Naive thymus-derived CD8-positive, alpha-beta T cell (primary cell): ENCODE data around the gene MOCS1. TPM values are rescaled to one million over a fixed set of nuclear protein-coding genes. Genes with fewer than 3 reads are reported as not detected.

Experiments used
- ATAC-seq, 2 donors: fragments of 150-1000 bp; cut with Tn5 transposase in 1 of 2; sonication (Bioruptor Pico), chemical (Tn5 transposase) in 1 of 2; 1 replicate in 1 of 2; 2 replicates in 1 of 2; pipeline ENCODE4 v1.10.0; 2021; ENCODE audit warnings: mild to moderate bottlenecking in 2 of 2, moderate library complexity in 2 of 2
- POLR2A ChIA-PET: fragments of 350-600 bp; sonication (Branson Sonifier 250); formaldehyde crosslinking; loops from one replicate; lab custom pipeline; 2021; ENCODE audit warnings: antibody characterized with exemption; lab: Charles Lee
- DNase-seq, 10 donors: peaks; one replicate each; pipeline versions ENCODE4 v3.0.0 to v3.0.0-alpha.2; 2020 to 2022
- H3K27ac Mint-ChIP-seq, 10 donors: one replicate each; pipeline ENCODE4 v1.8.0; 2020 to 2022; ENCODE audit warnings: mild to moderate bottlenecking in 10 of 10, mixed read lengths in 10 of 10, moderate library complexity in 4 of 10, inconsistent platforms in 1 of 10
- H3K27me3 Mint-ChIP-seq, 5 donors: one replicate each; pipeline ENCODE4 v1.8.0; 2021 to 2022; ENCODE audit warnings: mixed read lengths in 5 of 5
- H3K36me3 Mint-ChIP-seq, 3 donors: one replicate each; pipeline ENCODE4 v1.8.0; 2020 to 2022; ENCODE audit warnings: mixed read lengths in 3 of 3, mild to moderate bottlenecking in 2 of 3, inconsistent platforms in 1 of 3
- H3K4me1 Mint-ChIP-seq, 4 donors: one replicate each; pipeline ENCODE4 v1.8.0; 2021 to 2022; ENCODE audit warnings: mixed read lengths in 4 of 4
- H3K4me3 Mint-ChIP-seq, 10 donors: one replicate each; pipeline ENCODE4 v1.8.0; 2020 to 2022; ENCODE audit warnings: mild to moderate bottlenecking in 10 of 10, mixed read lengths in 10 of 10, moderate library complexity in 6 of 10, inconsistent platforms in 1 of 10
- H3K9me3 Mint-ChIP-seq, 9 donors: one replicate each; pipeline ENCODE4 v1.8.0; 2020 to 2022; ENCODE audit warnings: mixed read lengths in 9 of 9, mild to moderate bottlenecking in 3 of 9, inconsistent platforms in 1 of 9, moderate library complexity in 1 of 9
- polyA plus RNA-seq, 3 donors: library from polyadenylated mRNA; unstranded; fragments of 300-500 nt; fragmentation: Illumina TruSeq; gene quantifications; one replicate each; pipeline ENCODE4 v1.2.3, GENCODE V29; 2021
- total RNA-seq, 8 experiments: library from RNA in 2 of 8; stranded (reverse) in 2 of 8; gene quantifications; one replicate each; pipeline ENCODE4 v1.2.3 and lab custom pipeline; 2021 to 2026

Gene MOCS1
- total and polyA plus RNA-seq, 5 experiments from 2014 or later = 0.92 to 3.4 (median 2.2) TPM

DNA sequence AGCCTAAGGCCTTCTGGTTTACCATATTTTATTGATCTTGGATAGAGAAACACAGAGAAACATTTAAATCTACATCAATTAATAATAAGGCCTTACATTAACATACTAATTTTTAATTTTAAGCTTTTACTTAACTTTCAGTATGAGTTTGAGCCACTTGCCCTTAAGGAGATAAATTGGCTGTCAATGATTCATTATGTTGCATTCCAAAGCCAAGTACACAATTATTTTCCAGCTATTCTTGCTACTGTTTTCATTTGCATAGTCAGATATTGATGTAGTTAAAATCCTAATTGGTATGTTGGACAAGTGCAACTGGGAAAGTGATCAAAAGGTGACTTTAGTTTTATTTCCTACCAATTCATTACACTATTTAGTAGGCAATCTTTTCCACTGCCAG is 58.2 kb downstream of the MOCS1 start:
- H3K27ac Mint-ChIP-seq = no peak overlapping the region
- H3K27me3 Mint-ChIP-seq = peaks cover 0 to 7% (median 3%) of the 10 kb centered on the region in 5 donors
- ATAC-seq = no peak
- no peak overlapping the region for H3K4me3 Mint-ChIP-seq
- POLR2A ChIA-PET = no interaction called here
- no peaks in the 10 kb centered on the region for H3K36me3 Mint-ChIP-seq
- DNase-seq = no peak
- H3K4me1 Mint-ChIP-seq = no peaks in the 10 kb centered on the region
- H3K9me3 Mint-ChIP-seq = no peaks in the 10 kb centered on the region

DNA sequence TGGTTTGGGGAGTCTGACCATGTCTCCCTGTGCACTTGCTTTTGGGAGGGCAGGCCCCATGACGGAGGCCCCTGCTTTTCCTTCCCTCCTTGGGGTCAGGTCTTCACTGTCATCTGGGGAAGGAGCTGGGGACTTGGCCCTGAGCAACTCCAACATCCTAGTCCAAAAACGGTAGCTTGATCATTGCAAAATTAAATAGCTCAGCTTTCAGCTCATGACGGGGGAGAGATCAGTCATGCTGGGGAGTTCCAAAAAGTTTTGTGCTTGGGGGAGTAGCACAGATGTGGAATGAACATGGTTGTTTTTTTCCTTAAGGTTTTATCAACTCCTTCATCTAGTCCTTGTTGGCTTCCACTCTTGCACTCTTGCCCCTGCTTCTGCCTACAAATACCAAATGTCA is 60.8 kb downstream of the MOCS1 start:
- peaks cover 0 to 9% (median 3%) of the 10 kb centered on the region in 5 donors for H3K27me3 Mint-ChIP-seq
- H3K4me1 Mint-ChIP-seq = no peaks in the 10 kb centered on the region
- H3K36me3 Mint-ChIP-seq = no peaks in the 10 kb centered on the region
- no peaks in the 10 kb centered on the region for H3K9me3 Mint-ChIP-seq
- POLR2A ChIA-PET = no interaction called here
- DNase-seq (no peak), ATAC-seq (no peak)
- no peak overlapping the region for H3K4me3 Mint-ChIP-seq
- H3K27ac Mint-ChIP-seq = no peak overlapping the region

DNA sequence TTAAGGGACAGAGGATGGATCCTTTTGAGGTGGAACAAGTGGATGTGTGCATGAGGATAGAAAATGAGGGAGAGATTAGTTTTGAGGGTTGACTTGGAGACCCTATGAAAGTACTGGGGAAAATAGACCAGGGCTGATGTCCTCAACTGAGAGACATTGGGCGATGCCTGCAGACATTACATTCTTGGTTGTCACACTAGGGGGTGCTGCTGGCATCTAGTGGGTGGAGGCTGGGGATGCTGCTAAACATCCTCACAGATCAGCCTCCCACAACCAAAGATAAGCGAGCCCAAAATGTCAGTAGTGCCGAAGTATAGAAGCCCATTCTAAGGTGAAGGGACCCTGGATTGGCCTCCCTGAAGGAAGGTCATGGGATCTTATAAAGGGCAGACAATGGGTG is 63.3 kb downstream of the MOCS1 start:
- Mint-ChIP-seq H3K9me3 (no peaks in the 10 kb centered on the region), H3K27me3 (peaks cover 0 to 15% (median 6%) of the 10 kb centered on the region in 5 donors), H3K27ac (no peak overlapping the region), H3K4me3 (no peak overlapping the region), H3K36me3 (no peaks in the 10 kb centered on the region), H3K4me1 (no peaks in the 10 kb centered on the region)
- POLR2A ChIA-PET = no interaction called here
- ATAC-seq = no peak
- DNase-seq = no peak

DNA sequence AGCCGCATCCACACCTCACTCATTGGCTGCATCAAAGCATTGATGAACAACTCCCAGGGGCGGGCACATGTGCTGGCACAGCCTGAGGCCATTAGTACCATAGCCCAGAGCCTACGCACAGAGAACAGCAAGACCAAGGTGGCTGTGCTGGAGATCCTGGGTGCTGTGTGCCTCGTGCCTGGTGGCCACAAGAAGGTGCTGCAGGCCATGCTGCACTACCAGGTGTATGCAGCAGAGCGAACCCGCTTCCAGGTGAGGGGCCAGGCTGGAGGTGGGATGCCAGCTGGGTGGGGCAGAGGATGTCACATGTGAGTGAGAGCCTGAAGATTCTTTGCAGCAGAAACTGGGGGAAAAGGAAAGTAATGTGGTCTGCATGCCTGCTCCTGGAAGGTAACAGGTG is 66.7 kb downstream of the MOCS1 start:
- H3K9me3 Mint-ChIP-seq = no peaks in the 10 kb centered on the region
- H3K27me3 Mint-ChIP-seq = peaks cover 0 to 22% (median 6%) of the 10 kb centered on the region in 5 donors
- H3K27ac Mint-ChIP-seq = no peak overlapping the region
- no peak overlapping the region for H3K4me3 Mint-ChIP-seq
- no peaks in the 10 kb centered on the region for H3K4me1 Mint-ChIP-seq
- no peaks in the 10 kb centered on the region for H3K36me3 Mint-ChIP-seq
- ATAC-seq = no peak
- DNase-seq = no peak
- POLR2A ChIA-PET = no interaction called here

DNA sequence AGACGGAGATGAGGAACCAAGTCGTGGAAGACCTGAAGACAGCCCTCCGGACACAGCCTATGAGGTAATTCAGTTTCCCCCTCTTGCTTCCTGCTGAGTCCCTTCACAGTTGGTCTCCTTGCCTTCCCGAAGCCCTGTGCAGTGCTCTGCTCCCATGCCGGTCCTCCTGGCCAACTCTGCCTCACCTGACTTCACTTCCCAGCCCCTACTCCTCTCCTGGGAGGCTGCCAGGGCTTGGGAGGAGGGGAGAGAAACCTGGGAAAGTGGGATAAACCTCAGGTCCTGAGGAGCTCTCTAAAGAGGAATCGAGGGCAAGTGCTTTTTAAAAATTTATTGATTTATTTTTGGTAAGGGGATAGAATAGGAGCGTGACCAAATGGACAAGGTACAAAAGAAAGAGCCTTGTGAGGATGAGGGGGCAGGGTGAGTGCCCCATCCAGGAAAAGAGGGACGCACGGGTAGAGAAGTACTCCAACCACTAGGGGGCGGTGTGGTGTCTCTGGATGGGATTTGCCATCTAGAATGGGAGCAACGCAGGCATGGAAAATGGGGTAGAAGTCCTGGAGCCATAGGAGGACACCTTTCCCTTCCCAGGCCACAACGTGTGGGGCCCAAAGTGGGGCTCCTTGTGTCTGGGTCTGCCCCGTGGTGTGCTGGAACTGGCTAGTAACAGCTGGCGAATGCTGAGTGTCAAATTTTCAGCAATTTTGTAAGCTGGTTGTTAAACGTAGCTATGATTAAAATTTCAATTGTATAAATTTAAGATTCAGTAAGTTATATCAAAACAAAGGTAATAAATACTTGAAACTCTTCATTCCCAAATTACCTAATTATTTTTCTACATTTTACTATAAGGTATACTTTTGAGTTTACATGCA is 69.0 kb downstream of the MOCS1 start:
- no peaks in the 10 kb centered on the region for H3K4me1 Mint-ChIP-seq
- no peaks in the 10 kb centered on the region for H3K9me3 Mint-ChIP-seq
- POLR2A ChIA-PET = no interaction called here
- no peaks in the 10 kb centered on the region for H3K36me3 Mint-ChIP-seq
- H3K27me3 Mint-ChIP-seq = peaks cover 1 to 35% (median 12%) of the 10 kb centered on the region in 5 donors
- no peak for ATAC-seq
- DNase-seq = peak; percentile 6 to 74 (median 32)
- H3K27ac Mint-ChIP-seq = no peak overlapping the region
- H3K4me3 Mint-ChIP-seq = no peak overlapping the region

DNA sequence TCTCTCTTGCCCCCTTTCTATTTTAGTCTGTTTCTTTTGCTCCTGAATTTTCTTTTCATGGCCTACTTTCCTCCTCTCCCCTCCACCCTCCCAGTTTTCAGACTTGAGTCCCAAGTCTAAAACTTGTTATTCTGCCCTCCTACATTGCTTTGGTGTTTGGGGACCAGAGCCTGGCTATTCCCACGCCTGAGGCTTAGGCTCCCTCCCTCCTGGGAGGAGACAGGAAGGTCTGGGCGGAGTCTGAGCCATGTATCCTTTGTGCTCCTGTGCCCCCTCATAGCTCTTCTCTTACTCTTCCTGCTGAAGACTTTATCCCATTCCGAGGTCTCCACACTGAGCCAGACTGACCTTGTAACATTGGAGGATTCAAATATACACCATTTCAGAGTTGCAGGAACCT is 72.6 kb downstream of the MOCS1 start:
- no peak overlapping the region for H3K4me3 Mint-ChIP-seq
- no peak overlapping the region for H3K27ac Mint-ChIP-seq
- peaks cover 3 to 46% (median 14%) of the 10 kb centered on the region in 5 donors for H3K27me3 Mint-ChIP-seq
- no peaks in the 10 kb centered on the region for H3K4me1 Mint-ChIP-seq
- H3K9me3 Mint-ChIP-seq = no peaks in the 10 kb centered on the region
- DNase-seq (no peak), ATAC-seq (no peak)
- POLR2A ChIA-PET = no interaction called here
- no peaks in the 10 kb centered on the region for H3K36me3 Mint-ChIP-seq

DNA sequence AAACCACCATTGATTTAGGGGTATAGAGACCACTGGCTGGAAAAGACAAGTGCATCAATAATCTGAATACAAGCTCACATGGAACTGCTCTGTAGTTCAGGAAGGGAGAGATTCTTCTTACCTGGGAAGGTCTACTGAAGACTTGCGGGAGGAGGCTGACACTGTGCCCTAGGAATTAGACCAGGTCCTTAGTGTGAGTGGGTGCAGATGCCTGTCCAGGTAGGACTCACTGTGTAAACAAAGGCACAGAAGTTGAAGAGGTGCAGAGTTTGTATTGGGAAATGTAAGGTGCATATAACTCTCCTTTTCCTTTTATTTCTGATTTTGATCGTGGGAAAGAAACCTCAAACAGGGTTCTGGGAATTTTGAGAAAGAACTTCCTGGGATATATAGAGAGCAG is 75.2 kb downstream of the MOCS1 start:
- ATAC-seq (no peak), DNase-seq (no peak)
- Mint-ChIP-seq H3K36me3 (no peaks in the 10 kb centered on the region), H3K27me3 (peaks cover 7 to 46% (median 16%) of the 10 kb centered on the region in 5 donors), H3K4me3 (no peak overlapping the region), H3K4me1 (no peaks in the 10 kb centered on the region), H3K27ac (no peak overlapping the region), H3K9me3 (no peaks in the 10 kb centered on the region)
- POLR2A ChIA-PET = no interaction called here

DNA sequence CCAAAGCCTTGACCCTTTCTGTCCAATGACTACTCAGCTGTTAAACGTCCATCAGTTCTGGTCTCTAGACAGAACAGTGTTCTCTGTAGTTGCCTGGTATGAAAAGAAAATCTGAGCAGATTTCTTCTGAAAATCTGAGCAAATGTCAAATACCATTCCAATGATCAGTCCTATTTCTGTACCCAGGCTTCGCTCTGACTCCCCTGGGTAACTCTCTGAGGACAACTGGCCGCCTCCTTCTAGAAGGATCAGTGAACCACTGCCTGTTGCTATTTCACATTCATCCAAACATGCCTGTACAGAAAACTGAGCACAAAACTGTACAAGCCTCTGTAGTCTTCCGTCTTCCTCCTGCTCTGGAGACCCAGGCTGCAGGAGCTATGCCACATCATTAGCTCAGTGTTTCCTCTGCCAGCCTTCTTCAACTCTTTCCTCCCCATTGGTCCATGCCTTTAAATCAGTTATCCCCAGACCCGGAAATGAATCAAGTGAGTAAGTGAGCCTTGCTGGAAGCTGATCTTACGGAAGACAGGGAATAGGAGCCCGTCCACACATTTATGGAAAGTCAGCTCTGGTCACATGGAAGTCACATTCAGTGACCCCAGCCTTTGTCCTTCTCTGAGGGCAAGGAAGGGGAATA is 78.8 kb downstream of the MOCS1 start:
- ATAC-seq (no peak), DNase-seq (no peak)
- POLR2A ChIA-PET = no interaction called here
- no peaks in the 10 kb centered on the region for H3K36me3 Mint-ChIP-seq
- H3K4me1 Mint-ChIP-seq = no peaks in the 10 kb centered on the region
- H3K9me3 Mint-ChIP-seq = no peaks in the 10 kb centered on the region
- H3K4me3 Mint-ChIP-seq = no peak overlapping the region
- H3K27me3 Mint-ChIP-seq = peaks cover 9 to 43% (median 13%) of the 10 kb centered on the region in 5 donors
- no peak overlapping the region for H3K27ac Mint-ChIP-seq

Other genes starting within 250 kb of the MOCS1 start
- gene KIF6, start 209.1 kb downstream of the MOCS1 start, total RNA-seq = not detected
- gene KIF6, start 209.1 kb downstream of the MOCS1 start, polyA plus RNA-seq = under 1 TPM in 1 of 3 donors, not detected in 2; 0.39 TPM
- not detected for gene DAAM2, start 142.1 kb downstream of the MOCS1 start, total RNA-seq
- gene DAAM2, start 142.1 kb downstream of the MOCS1 start, polyA plus RNA-seq = not detected